GM19455 (cell line): ENCODE data around the gene FAM240B.

Experiments used
- ATAC-seq: cut with Tn5 transposase; IDR thresholded peaks from one replicate; pipeline ENCODE4 v1.9.1; 2021; ENCODE audit not compliant: unreplicated experiment

FAM240B gene

GRCh38 chr9:38720083-38720745 is at the start of gene FAM240B:
TSS of gene FAM240B (minus strand) at chr9:38720133. CDS start at chr9:38703999, 16,134 bp downstream.
- ATAC-seq: no peak

DNA sequence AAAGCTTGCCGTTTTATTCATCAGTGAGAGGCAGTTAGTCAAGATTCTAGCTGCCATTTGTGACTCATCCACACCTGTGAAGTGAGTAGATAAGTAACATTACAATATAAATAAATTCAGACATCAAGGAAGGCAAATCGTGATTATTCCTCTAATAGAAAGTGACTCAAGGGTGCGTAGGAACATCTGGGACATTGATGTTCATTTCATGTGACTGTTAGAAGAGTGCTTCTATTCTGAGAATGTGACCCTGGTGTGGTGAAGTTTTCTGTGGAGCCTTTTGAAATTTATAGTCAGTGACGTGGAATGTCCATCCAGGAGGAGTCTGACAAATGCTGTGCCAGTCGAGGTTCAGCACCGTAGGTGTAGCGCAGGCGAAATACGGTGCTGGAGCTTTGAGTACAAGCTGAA is 48.4 kb upstream of the FAM240B start:
- no peak for ATAC-seq

DNA sequence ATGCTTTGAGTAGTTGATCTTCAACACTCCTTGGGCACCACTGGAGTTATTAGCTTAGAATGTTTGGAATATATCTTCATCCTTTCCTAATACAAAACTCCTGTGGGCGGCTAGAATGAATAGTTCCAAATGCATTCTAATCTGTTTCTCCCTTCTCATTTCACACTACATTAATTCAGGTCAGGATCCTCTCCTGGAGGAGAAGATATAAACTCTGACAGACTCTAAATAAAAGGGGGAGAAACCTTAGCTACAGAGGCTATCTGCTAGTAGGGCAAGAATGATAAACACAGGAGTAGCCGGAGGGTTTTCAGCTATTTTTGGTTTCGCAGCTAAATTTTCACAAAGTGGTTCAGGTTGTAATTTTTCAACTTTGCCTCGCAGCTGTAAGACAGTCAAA is 45.2 kb upstream of the FAM240B start:
- no peak for ATAC-seq

- ATAC-seq: no peak
Measured at GRCh38 chr9:38761999-38762398, 42.1 kb upstream of the FAM240B start.

DNA sequence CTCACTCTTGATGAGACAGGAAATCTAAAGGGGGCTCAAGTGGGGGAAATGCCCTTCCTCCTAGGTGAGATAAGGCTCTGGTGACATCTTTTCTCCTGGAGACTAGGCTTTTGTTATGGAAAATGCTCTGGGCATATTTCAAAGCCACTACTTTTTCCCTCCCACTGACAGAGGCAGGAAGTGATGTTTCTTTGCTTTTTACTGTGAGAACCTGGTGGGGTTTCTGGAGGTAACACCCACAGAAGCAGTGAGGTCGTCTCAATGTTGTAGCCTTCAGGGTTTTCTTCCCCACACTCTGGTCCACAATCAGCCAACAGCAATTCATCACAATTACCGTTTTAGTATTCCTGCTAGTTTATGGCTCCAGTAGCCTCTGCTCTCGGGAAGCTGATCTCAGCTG is 41.4 kb upstream of the FAM240B start:
- no peak for ATAC-seq

GRCh38 chr9:38756702-38757101 is 36.8 kb upstream of the FAM240B start:
- ATAC-seq: no peak

DNA sequence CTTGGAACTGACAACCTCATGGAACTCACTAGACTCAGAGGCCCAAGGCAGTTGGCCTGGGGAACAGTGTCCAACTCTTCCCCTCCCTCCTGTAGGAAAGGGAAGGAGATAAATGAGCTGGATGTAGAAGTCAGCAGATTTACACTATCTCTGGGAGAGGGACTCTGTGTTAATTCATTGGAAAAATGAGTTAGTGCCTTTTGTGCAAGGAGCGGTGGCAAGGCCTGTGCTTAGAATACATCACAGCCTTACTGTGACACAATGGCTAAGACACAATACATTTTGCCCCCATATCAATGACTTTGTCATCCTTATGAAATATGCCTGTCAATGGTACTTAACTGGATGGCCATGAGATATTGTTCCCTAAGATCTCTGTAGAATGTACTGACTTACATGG is 28.0 kb upstream of the FAM240B start:
- no peak for ATAC-seq

GRCh38 chr9:38747067-38747466 is 27.1 kb upstream of the FAM240B start:
- ATAC-seq: no peak

- ATAC-seq: no peak
Measured at GRCh38 chr9:38746303-38746702, 26.4 kb upstream of the FAM240B start.

- no peak for ATAC-seq
Measured at GRCh38 chr9:38744484-38744883, 24.6 kb upstream of the FAM240B start.

- no peak for ATAC-seq
Measured at GRCh38 chr9:38737246-38737645, 17.3 kb upstream of the FAM240B start.

GRCh38 chr9:38734831-38735230 is 14.9 kb upstream of the FAM240B start:
- ATAC-seq: no peak

DNA sequence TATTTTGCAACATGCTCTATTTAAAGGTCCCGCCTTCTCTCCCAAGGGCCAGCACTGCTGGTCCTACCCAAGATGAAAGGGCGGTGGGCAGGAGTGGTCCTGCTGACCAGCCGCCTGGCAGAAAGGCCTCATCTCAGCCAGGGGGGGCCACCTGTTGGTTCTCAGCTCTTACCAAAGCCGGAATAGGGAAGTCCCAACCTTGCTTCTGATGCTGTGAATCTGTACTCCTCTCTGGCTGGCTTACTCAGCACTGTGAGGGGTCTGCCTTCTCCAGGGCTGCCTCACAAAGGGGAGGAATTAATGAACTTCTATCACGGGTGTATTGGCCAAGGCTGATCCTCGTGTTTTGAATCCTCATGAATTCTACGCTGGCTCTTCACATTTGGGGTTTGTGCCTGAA is 13.6 kb upstream of the FAM240B start:
- no peak for ATAC-seq

GRCh38 chr9:38732885-38733284 is 13.0 kb upstream of the FAM240B start:
- ATAC-seq: no peak

DNA sequence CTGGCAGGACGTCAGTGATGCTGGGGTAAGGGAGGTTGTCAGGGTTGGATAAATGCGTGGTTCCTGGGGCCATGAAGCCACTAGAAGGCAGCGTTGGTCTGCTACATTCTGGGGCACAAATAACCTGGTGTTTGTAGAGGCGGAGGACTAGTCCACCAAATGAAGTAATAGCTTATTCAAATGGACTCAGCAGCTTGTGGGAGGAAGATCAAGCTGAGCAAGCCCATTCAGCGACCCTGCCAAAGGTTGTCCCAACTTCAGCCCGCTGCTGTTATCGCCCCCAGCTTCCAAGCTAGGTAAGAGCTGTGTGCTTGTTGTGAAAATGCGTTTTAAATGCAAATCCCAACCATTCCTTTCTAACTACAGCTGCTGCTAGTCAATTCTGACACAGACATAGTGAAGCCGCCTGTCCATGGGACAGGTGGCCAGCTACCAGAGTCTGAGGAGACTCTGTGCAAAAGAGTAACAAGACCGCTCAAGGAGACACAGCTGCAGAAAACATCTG is 7.6 kb upstream of the FAM240B start:
- no peak for ATAC-seq

GRCh38 chr9:38724754-38725153 is 4.8 kb upstream of the FAM240B start:
- no peak for ATAC-seq

- no peak for ATAC-seq
Measured at GRCh38 chr9:38718148-38718547, 1.8 kb downstream of the FAM240B start.

DNA sequence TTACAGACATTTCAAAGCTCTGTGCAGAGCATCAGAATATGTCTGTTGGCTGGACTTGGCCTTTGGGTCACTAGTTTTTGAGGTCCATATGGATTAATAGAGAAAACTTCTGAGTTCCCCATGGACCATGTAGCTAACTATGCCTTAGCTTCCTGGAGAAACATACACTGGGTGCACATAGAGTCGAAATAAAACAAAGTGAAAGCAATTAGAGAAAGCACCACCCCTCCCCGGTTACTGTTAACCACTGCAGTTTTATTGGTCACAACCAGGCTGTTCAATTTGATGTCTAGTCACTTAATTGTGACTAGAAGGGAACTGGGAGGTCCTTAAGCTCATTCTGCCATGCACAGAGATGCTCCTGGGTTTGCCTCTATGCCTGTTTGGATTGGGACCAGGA is 4.2 kb downstream of the FAM240B start:
- ATAC-seq: no peak

- no peak for ATAC-seq
Measured at GRCh38 chr9:38713426-38713825, 6.5 kb downstream of the FAM240B start.

DNA sequence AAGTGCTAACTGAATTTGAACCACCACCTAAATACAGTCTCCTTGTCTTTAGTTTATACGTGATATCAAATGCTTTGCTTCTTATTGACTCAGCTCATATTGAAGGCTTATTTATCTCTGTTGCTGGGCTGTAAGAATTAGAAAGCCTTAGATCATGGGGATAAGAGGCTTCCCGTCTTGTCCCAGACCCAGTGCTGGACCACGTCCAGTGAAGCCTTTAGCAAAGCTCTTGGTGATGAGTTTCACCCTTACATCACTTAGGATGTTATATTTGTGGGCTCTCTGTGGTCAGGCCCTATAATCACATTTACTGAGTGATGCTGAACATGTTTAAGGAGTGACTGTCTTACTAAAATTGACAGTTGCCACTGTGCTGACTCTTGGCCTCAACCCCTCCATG is 11.2 kb downstream of the FAM240B start:
- no peak for ATAC-seq

DNA sequence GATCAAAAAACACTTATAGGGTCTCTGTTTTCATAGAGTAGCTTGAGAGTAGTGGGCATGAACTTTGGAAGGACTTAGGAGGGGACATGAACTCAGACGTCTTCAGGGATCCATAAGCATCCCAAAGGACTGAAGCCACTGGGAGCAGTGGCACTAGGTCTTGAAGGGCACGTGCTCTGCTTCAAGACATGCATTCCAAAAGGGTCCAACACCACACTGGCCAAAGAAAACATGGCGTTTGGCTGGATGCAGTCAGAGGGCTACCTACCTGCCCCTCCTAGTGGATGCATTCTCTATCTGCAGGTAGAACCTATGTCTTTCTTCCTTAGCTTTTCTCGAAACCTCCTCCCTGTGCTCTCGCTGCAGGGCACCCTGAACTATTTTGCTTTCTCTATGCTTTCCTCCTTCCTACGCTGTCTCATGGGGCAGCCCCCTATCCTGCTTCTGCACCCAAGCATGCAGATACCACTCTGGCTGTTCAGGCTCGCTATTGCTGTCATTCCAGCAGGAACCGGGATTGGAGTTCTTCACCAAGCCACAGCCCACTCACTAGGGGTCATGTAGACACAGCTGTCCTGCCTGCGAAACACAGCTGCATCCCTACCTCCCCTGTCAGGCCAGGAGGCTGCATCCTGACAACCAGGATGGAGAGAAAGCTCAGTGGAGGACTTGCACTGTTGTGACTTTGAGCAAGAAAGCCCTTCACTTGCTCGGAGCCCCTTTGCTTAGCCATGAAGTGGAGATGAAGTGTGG is 11.9 kb downstream of the FAM240B start:
- ATAC-seq: no peak

DNA sequence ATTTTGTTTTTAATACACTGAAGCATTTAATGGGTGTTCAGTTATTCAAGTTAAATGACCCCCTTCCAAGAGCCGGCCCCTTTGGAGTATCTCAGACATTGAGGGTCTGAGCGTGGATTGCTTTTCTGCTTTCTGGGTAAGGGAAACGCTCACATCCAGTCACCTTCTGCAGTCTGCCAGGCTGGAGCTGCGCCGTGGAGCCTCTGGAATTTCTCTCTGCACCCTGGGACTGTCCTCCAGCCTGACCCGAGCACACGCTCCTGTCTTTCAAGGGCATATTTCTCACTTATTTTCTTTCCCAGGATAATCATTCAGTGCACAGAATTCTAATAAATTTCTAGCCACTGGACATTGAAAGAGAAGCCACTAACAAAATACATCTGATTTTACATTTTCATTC is 13.4 kb downstream of the FAM240B start:
- no peak for ATAC-seq
